ENCODE measurements around the gene EID2B. TPM values are rescaled to one million over a fixed set of nuclear protein-coding genes. Genes with fewer than 3 reads are reported as not detected.
A peak's percentile ranks its signal among the peaks of the same experiment; 100 is the strongest.

Gene EID2B
- total RNA-seq, 4 donors from 2014 or later = 0.80 to 2.4 (median 1.2) TPM

- Histone ChIP-seq H3K4me1 (peaks cover 12% of the 10 kb centered on the region), H3K4me3 (peak overlapping the region; percentile 75), H3K9me3 (no peaks in the 10 kb centered on the region), H3K27ac (no peak overlapping the region), H3K36me3 (no peaks in the 10 kb centered on the region), H3K27me3 (no peaks in the 10 kb centered on the region)
- 13% methylated on average over 12 of the region's 12 CpGs for WGBS
- no peak for DNase-seq (ENCODE audit: low spot score in 2 of 2)
- no peak for TF ChIP-seq POLR2AphosphoS5 (IDR thresholded peaks at IDR 0.05)
- TF ChIP-seq EP300 (IDR thresholded peaks at IDR 0.05) = no peak
Measured at GRCh38 chr19:39533003-39533512, 406 bp upstream of the EID2B start.

GRCh38 chr19:39531834-39532232 lies 819 bp downstream of the EID2B start:
- peak; percentile 49 to 57 for DNase-seq (ENCODE audit: low spot score in 2 of 2)
- Histone ChIP-seq H3K27ac (peak overlapping the region; percentile 67), H3K36me3 (no peaks in the 10 kb centered on the region), H3K9me3 (no peaks in the 10 kb centered on the region), H3K4me1 (peaks cover 7% of the 10 kb centered on the region), H3K27me3 (no peaks in the 10 kb centered on the region), H3K4me3 (peak overlapping the region; percentile 75)
- 35% methylated on average over 14 of the region's 14 CpGs for WGBS
- no peak for TF ChIP-seq CTCF (IDR thresholded peaks at IDR 0.05)
- no peak for TF ChIP-seq POLR2A (IDR thresholded peaks at IDR 0.05)
- TF ChIP-seq POLR2AphosphoS5 (IDR thresholded peaks at IDR 0.05) = no peak
- TF ChIP-seq EP300 (IDR thresholded peaks at IDR 0.05) = no peak

GRCh38 chr19:39525205-39525604 lies 7.4 kb downstream of the EID2B start:
- Histone ChIP-seq H3K36me3 (no peaks in the 10 kb centered on the region), H3K9me3 (no peaks in the 10 kb centered on the region), H3K4me3 (no peak overlapping the region), H3K4me1 (no peaks in the 10 kb centered on the region), H3K27me3 (no peaks in the 10 kb centered on the region), H3K27ac (no peak overlapping the region)
- WGBS = 96% methylated on average over 3 of the region's 3 CpGs
- TF ChIP-seq CTCF (IDR thresholded peaks at IDR 0.05) (no peak), POLR2A (IDR thresholded peaks at IDR 0.05) (no peak), POLR2AphosphoS5 (IDR thresholded peaks at IDR 0.05) (no peak), EP300 (IDR thresholded peaks at IDR 0.05) (no peak)
- no peak for DNase-seq (ENCODE audit: low spot score in 2 of 2)

- no peaks in the 10 kb centered on the region for H3K9me3 ChIP-seq
- H3K36me3 ChIP-seq = no peaks in the 10 kb centered on the region
- H3K4me3 ChIP-seq = no peak overlapping the region
- no peak for DNase-seq (ENCODE audit: low spot score in 2 of 2)
- TF ChIP-seq POLR2AphosphoS5 (IDR thresholded peaks at IDR 0.05) (no peak), EP300 (IDR thresholded peaks at IDR 0.05) (no peak), CTCF (IDR thresholded peaks at IDR 0.05) (no peak), POLR2A (IDR thresholded peaks at IDR 0.05) (no peak)
- no peaks in the 10 kb centered on the region for H3K4me1 ChIP-seq
- H3K27me3 ChIP-seq = no peaks in the 10 kb centered on the region
- WGBS = 87% methylated on average over 6 of the region's 8 CpGs
- no peak overlapping the region for H3K27ac ChIP-seq
Measured at GRCh38 chr19:39524495-39524894, 8.2 kb downstream of the EID2B start.

- no peak overlapping the region for H3K27ac ChIP-seq
Measured at GRCh38 chr19:39520541-39521484, 11.8 kb downstream of the EID2B start.

More at GRCh38 chr19:39520541-39521484, 11.8 kb downstream of the EID2B start:
- H3K36me3 ChIP-seq = no peaks in the 10 kb centered on the region
- no peaks in the 10 kb centered on the region for H3K9me3 ChIP-seq
- H3K27me3 ChIP-seq = peaks cover 25% of the 10 kb centered on the region
- H3K4me3 ChIP-seq = no peak overlapping the region
- DNase-seq (ENCODE audit: low spot score in 2 of 2) = no peak
- H3K4me1 ChIP-seq = peaks cover 2% of the 10 kb centered on the region
- WGBS = 81% methylated on average over 8 of the region's 8 CpGs
- TF ChIP-seq POLR2AphosphoS5 (IDR thresholded peaks at IDR 0.05) (no peak), CTCF (IDR thresholded peaks at IDR 0.05) (no peak), EP300 (IDR thresholded peaks at IDR 0.05) (no peak), POLR2A (IDR thresholded peaks at IDR 0.05) (no peak)
